GM12892 (cell line): Measurements from ENCODE around the gene HBM.

Experiments used
- POLR2A ChIP-seq: IDR thresholded peaks from 2 replicates; pipeline ENCODE4 v1.6.1; 2011; ENCODE audit warnings: low read depth, low read length, control low read depth
- POLR2AphosphoS5 ChIP-seq: IDR thresholded peaks from 2 replicates; pipeline ENCODE4 v1.6.1; 2011; ENCODE audit warnings: low read depth, low read length, control low read depth

GRCh38 chr16:160691-161190, 5.0 kb upstream of the HBM start:
- no peak for TF ChIP-seq POLR2A
- TF ChIP-seq POLR2AphosphoS5 = no peak
